KMS-11 (cell line): ENCODE results near the gene BACH1.

ENCODE experiments used
- H2AFZ ChIP-seq: fragments of 200-600 bp; sonication (generic); 2 replicates; pipeline ENCODE4 v1.6.1; 2016; ENCODE audit warnings: antibody characterized with exemption, mixed run types, low read depth
- H3K27ac ChIP-seq: fragments of 200-600 bp; sonication (generic); 2 replicates; pipeline ENCODE4 v1.6.1; 2016; ENCODE audit warnings: mild to moderate bottlenecking, mixed run types
- H3K27me3 ChIP-seq: fragments of 200-600 bp; sonication (generic); 2 replicates; pipeline ENCODE4 v1.6.1; 2017; ENCODE audit warnings: mild to moderate bottlenecking, low read depth, mixed run types, moderate library complexity; ENCODE audit not compliant: insufficient read depth
- H3K36me3 ChIP-seq: fragments of 200-600 bp; sonication (generic); 2 replicates; pipeline ENCODE4 v1.6.1; 2017; ENCODE audit warnings: mild to moderate bottlenecking, mixed run types; ENCODE audit not compliant: insufficient read depth
- H3K4me1 ChIP-seq: fragments of 200-600 bp; sonication (generic); 2 replicates; pipeline ENCODE4 v1.6.1; 2016; ENCODE audit warnings: mild to moderate bottlenecking, low read depth, mixed run types; ENCODE audit not compliant: poor library complexity, severe bottlenecking
- H3K4me2 ChIP-seq: fragments of 200-600 bp; sonication (generic); 2 replicates; pipeline ENCODE4 v1.7.0; 2016; ENCODE audit warnings: mild to moderate bottlenecking, mixed run types
- H3K4me3 ChIP-seq: fragments of 200-600 bp; sonication (generic); IDR thresholded peaks from 2 replicates; pipeline ENCODE4 v1.6.1; 2017; ENCODE audit warnings: low read depth, low read length, mixed read lengths; ENCODE audit not compliant: insufficient read depth
- H3K79me2 ChIP-seq: fragments of 200-600 bp; sonication (generic); 2 replicates; pipeline ENCODE4 v1.6.1; 2016; ENCODE audit warnings: low read depth, mixed run types; ENCODE audit not compliant: insufficient read depth
- H3K9ac ChIP-seq: fragments of 200-600 bp; sonication (generic); 2 replicates; pipeline ENCODE4 v1.6.1; 2016; ENCODE audit warnings: mild to moderate bottlenecking, mixed run types
- H4K20me1 ChIP-seq: fragments of 200-600 bp; sonication (generic); 2 replicates; pipeline ENCODE4 v1.6.1; 2016; ENCODE audit warnings: mild to moderate bottlenecking, mixed run types; ENCODE audit not compliant: insufficient read depth
- CTCF ChIP-seq: fragments of 200-600 bp; sonication (generic); conservative IDR thresholded peaks from 2 replicates; pipeline ENCODE4 v1.6.1; 2017; ENCODE audit warnings: low read depth, mild to moderate bottlenecking, antibody characterized with exemption, low read length, moderate library complexity, mixed read lengths

BACH1 gene

GRCh38 chr21:29335720-29336119 lies 37.0 kb downstream of the BACH1 start:
- Histone ChIP-seq H3K27me3 (no peaks in the 10 kb centered on the region), H4K20me1 (no peaks in the 10 kb centered on the region; the same call in none of the 2 replicates), H3K9ac (no peak overlapping the region), H3K4me1 (no peaks in the 10 kb centered on the region), H3K4me3 (no peak overlapping the region), H3K27ac (no peak overlapping the region), H2AFZ (no peak overlapping the region), H3K36me3 (no peaks in the 10 kb centered on the region; the same call in 1 of the 2 replicates), H3K4me2 (no peak overlapping the region), H3K79me2 (peaks cover 46% of the 10 kb centered on the region)
- no peak for TF ChIP-seq CTCF

- Histone ChIP-seq H3K4me1 (no peaks in the 10 kb centered on the region), H3K36me3 (0 out of 2 replicates have a peak, but pooled peaks cover 5% of the 10 kb centered on the region)
- TF ChIP-seq CTCF = no peak
These were observed 39.5 kb downstream of the BACH1 start for GRCh38 chr21:29338256-29338655.

GRCh38 chr21:29340228-29340627 lies 41.5 kb downstream of the BACH1 start:
- peaks cover 34% of the 10 kb centered on the region for H3K79me2 ChIP-seq
- no peak overlapping the region for H2AFZ ChIP-seq
- H3K27ac ChIP-seq = no peak overlapping the region
- TF ChIP-seq CTCF = no peak
- H3K36me3 ChIP-seq = 0 out of 2 replicates have a peak, but pooled peaks cover 5% of the 10 kb centered on the region
- H3K4me3 ChIP-seq = no peak overlapping the region
- H3K9ac ChIP-seq = no peak overlapping the region
- H4K20me1 ChIP-seq = no peaks in the 10 kb centered on the region; the same call in none of the 2 replicates
- H3K4me1 ChIP-seq = peaks cover 4% of the 10 kb centered on the region
- no peaks in the 10 kb centered on the region for H3K27me3 ChIP-seq
- no peak overlapping the region for H3K4me2 ChIP-seq

More at GRCh38 chr21:29338256-29338655, 39.5 kb downstream of the BACH1 start:
- Histone ChIP-seq H3K4me3 (no peak overlapping the region), H2AFZ (no peak overlapping the region), H3K27ac (no peak overlapping the region), H3K27me3 (no peaks in the 10 kb centered on the region), H3K79me2 (peaks cover 39% of the 10 kb centered on the region), H3K4me2 (no peak overlapping the region), H4K20me1 (no peaks in the 10 kb centered on the region; the same call in none of the 2 replicates), H3K9ac (no peak overlapping the region)

GRCh38 chr21:29342363-29342957 lies 43.7 kb downstream of the BACH1 start:
- H3K4me2 ChIP-seq = no peak overlapping the region
- no peaks in the 10 kb centered on the region; the same call in 1 of the 2 replicates for H4K20me1 ChIP-seq
- H2AFZ ChIP-seq = no peak overlapping the region
- peaks cover 25% of the 10 kb centered on the region for H3K79me2 ChIP-seq
- no peaks in the 10 kb centered on the region for H3K27me3 ChIP-seq
- H3K36me3 ChIP-seq = 0 out of 2 replicates have a peak, but pooled peaks cover 5% of the 10 kb centered on the region
- H3K4me3 ChIP-seq = no peak overlapping the region
- no peak overlapping the region for H3K9ac ChIP-seq
- no peak overlapping the region for H3K27ac ChIP-seq
- no peak for TF ChIP-seq CTCF
- peaks cover 26% of the 10 kb centered on the region for H3K4me1 ChIP-seq
